Upper lobe of left lung (tissue), 4 donors: Measurements from ENCODE around the gene STX3.

Experiments
- EP300 ChIP-seq, 4 donors: sonication (generic); formaldehyde crosslinking; IDR thresholded peaks; one replicate each; pipeline ENCODE4 v1.5.1; 2017; ENCODE audit warnings: antibody characterized with exemption in 4 of 4, control low read depth in 2 of 4
- POLR2A ChIP-seq, 4 donors: fragments of 450-650 bp; IDR thresholded peaks; one replicate each; pipeline ENCODE4 v1.5.1; 2016 to 2017; ENCODE audit warnings: antibody characterized with exemption in 4 of 4, mild to moderate bottlenecking in 2 of 4
- TF ChIP-seq, protein P1 (sequence below), 6 experiments: fragments of 450-650 bp in 4 of 6; fragments of 200-600 bp in 2 of 6; sonication (generic) in 2 of 6; IDR thresholded peaks; one replicate each; pipeline ENCODE4 v1.5.1; 2016 to 2019; ENCODE audit warnings: antibody characterized with exemption in 6 of 6

DNA sequence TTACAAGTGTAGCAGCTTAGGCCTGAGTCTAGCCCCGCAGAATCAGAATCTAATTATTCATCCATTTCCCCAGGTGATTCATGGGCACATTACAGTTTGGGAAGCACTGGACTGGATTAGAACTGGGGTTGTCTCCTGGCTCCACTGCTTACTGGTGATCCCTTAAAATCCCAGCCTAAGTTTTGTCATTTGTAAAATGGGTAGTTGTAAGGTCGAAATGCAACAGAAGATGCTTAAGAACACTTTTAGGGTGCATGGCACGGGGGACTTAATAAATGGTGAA, 1.3 kb downstream of the STX3 start:
- TF ChIP-seq, protein P1, sequence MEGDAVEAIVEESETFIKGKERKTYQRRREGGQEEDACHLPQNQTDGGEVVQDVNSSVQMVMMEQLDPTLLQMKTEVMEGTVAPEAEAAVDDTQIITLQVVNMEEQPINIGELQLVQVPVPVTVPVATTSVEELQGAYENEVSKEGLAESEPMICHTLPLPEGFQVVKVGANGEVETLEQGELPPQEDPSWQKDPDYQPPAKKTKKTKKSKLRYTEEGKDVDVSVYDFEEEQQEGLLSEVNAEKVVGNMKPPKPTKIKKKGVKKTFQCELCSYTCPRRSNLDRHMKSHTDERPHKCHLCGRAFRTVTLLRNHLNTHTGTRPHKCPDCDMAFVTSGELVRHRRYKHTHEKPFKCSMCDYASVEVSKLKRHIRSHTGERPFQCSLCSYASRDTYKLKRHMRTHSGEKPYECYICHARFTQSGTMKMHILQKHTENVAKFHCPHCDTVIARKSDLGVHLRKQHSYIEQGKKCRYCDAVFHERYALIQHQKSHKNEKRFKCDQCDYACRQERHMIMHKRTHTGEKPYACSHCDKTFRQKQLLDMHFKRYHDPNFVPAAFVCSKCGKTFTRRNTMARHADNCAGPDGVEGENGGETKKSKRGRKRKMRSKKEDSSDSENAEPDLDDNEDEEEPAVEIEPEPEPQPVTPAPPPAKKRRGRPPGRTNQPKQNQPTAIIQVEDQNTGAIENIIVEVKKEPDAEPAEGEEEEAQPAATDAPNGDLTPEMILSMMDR (IDR thresholded peaks at IDR 0.05): no peak
- no peak for TF ChIP-seq EP300 (IDR thresholded peaks at IDR 0.05)
- TF ChIP-seq POLR2A (IDR thresholded peaks at IDR 0.05): no peak
